H1 (cell line): Measurements from ENCODE around the gene DNM2. TPM values are rescaled to one million over a fixed set of nuclear protein-coding genes. Genes with fewer than 3 reads are reported as not detected.

Experiments
- CBX5 ChIP-seq: fragments of 300-800, 300-1000 bp; sonication (generic); IDR thresholded peaks from 2 replicates; pipeline ENCODE4 v1.7.1; 2016; ENCODE audit warnings: antibody characterized with exemption, low read length, low read depth
- GTF2F1 ChIP-seq: IDR thresholded peaks from 2 replicates; pipeline ENCODE4 v1.6.1; 2012; ENCODE audit warnings: low read depth, low read length, improper control_type of control experiment, borderline replicate concordance
- JUND ChIP-seq: IDR thresholded peaks from 2 replicates; pipeline ENCODE4 v1.6.1; 2011; ENCODE audit warnings: mild to moderate bottlenecking, improper control_type of control experiment, low read length
- POLR2A ChIP-seq, 2 experiments: IDR thresholded peaks; 1 replicate in 1 of 2; 2 replicates in 1 of 2; pipeline ENCODE4 v1.6.1; 2011; ENCODE audit warnings: low read depth in 2 of 2, low read length in 2 of 2, mild to moderate bottlenecking in 2 of 2; ENCODE audit errors: control extremely low read depth in 1 of 2
- ZNF274 ChIP-seq: IDR thresholded peaks from 2 replicates; pipeline ENCODE4 v1.7.0; 2012; ENCODE audit warnings: low read length, borderline replicate concordance; ENCODE audit errors: extremely low read depth
- polyA plus RNA-seq, 7 experiments: library from polyadenylated mRNA; depleted of rRNA in 3 of 7; stranded (reverse) in 5 of 7; unstranded in 2 of 7; fragments of >200 nt in 5 of 7; fragments of 200-250 nt in 2 of 7; gene quantifications; 1 replicate in 5 of 7; 2 replicates in 1 of 7; 4 replicates in 1 of 7; pipeline versions ENCODE4 v1.2.1 to v1.2.3, GENCODE V29; 2011 to 2013; ENCODE audit warnings: missing spikeins in 2 of 7, mixed read lengths in 2 of 7
- total RNA-seq: library from RNA; stranded (reverse); fragmentation: NEBNext Ultra II Directional; extraction: Animal tissue kit (Norgen Biotek cat#: 25700); gene quantifications from 2 replicates; pipeline ENCODE4 v1.2.1, GENCODE V29; 2021

The DNM2 gene
- total and polyA plus RNA-seq, 2 of the 8 experiments (the other 6 are each of a cell fraction or from before 2014, with no cell fraction given): 61.9 to 120 TPM

- TF ChIP-seq JUND (no peak), CBX5 (no peak), ZNF274 (no peak), POLR2A (IDR thresholded peaks at IDR 0.05; ENCODE audit: control extremely low read depth in 1 of 2, low read depth in 2 of 2, low read length in 2 of 2) (no peak), GTF2F1 (no peak)
Measured at GRCh38 chr19:10707440-10707839, 10.4 kb upstream of the DNM2 start (continued).
